Coronary artery (tissue), 2 donors: ENCODE results near the gene EXOC3.
A peak's percentile ranks its signal among the peaks of the same experiment; 100 is the strongest.
"Not testable (repeated sequence)": the region's sequence is repeated elsewhere in the genome, so short reads cannot be mapped to it uniquely, and the experiment has no call there.

ENCODE experiments used
- DNase-seq: peaks from one replicate; pipeline ENCODE4 v3.0.0-alpha.2; 2017; ENCODE audit warnings: low spot score
- H3K27ac ChIP-seq, 2 donors: fragments of 200-600 bp; sonication (generic); one replicate each; pipeline ENCODE4 v1.5.1; 2016 to 2019
- H3K4me3 ChIP-seq: fragments of 200-600 bp; sonication (generic); 2 replicates; pipeline ENCODE4 v1.5.1; 2016; ENCODE audit warnings: mild to moderate bottlenecking, moderate library complexity
- TF ChIP-seq, protein P1 (sequence below): fragments of 200-600 bp; sonication (generic); IDR thresholded peaks from one replicate; pipeline ENCODE4 v1.5.1; 2019; ENCODE audit warnings: antibody characterized with exemption

Gene EXOC3

DNA sequence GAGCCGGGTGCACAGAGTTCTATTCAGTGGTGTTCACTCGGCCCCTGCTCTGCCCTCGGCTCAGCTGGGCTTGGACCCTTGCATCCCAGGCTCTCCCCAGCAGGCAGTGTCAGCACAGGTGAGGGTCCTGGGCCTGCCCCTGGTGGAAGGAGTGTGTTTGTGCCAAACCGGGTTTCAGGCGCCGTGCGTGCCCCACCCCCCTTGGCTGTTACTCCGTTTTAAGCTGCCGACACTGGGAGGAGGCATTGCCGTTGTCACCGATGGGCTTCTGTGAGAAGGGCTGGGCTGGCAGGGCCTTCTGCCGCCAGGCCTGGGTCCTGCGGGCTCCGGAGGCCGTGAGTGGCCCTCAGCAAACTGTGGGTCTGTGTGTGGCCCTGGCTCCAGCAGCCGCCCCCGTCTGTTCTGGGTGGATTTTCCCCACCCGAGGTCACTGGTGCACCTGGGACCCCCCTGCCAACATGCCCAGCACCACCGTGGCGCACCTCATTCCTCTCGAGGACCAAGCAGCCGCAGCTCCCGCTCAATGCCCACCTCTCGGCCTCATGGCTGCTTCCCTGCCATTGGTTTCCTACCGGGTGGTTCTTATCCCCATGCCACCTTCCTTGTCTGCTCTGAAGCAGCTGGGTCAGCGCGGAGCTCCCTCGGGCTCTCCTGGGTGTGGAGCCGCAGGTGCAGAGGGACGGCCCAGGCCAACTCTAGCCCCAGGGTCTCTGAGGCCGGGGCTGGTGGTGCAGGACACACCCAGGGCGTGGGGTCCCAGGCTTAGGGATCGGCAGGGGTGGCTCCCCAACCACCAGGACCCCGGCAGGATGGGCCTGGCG, 44.3 kb upstream of the EXOC3 start:
- TF ChIP-seq, protein P1, sequence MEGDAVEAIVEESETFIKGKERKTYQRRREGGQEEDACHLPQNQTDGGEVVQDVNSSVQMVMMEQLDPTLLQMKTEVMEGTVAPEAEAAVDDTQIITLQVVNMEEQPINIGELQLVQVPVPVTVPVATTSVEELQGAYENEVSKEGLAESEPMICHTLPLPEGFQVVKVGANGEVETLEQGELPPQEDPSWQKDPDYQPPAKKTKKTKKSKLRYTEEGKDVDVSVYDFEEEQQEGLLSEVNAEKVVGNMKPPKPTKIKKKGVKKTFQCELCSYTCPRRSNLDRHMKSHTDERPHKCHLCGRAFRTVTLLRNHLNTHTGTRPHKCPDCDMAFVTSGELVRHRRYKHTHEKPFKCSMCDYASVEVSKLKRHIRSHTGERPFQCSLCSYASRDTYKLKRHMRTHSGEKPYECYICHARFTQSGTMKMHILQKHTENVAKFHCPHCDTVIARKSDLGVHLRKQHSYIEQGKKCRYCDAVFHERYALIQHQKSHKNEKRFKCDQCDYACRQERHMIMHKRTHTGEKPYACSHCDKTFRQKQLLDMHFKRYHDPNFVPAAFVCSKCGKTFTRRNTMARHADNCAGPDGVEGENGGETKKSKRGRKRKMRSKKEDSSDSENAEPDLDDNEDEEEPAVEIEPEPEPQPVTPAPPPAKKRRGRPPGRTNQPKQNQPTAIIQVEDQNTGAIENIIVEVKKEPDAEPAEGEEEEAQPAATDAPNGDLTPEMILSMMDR, result no peak
- no peak overlapping the region for H3K4me3 ChIP-seq
- DNase-seq, result peak; percentile 64
- no peak overlapping the region for H3K27ac ChIP-seq

DNA sequence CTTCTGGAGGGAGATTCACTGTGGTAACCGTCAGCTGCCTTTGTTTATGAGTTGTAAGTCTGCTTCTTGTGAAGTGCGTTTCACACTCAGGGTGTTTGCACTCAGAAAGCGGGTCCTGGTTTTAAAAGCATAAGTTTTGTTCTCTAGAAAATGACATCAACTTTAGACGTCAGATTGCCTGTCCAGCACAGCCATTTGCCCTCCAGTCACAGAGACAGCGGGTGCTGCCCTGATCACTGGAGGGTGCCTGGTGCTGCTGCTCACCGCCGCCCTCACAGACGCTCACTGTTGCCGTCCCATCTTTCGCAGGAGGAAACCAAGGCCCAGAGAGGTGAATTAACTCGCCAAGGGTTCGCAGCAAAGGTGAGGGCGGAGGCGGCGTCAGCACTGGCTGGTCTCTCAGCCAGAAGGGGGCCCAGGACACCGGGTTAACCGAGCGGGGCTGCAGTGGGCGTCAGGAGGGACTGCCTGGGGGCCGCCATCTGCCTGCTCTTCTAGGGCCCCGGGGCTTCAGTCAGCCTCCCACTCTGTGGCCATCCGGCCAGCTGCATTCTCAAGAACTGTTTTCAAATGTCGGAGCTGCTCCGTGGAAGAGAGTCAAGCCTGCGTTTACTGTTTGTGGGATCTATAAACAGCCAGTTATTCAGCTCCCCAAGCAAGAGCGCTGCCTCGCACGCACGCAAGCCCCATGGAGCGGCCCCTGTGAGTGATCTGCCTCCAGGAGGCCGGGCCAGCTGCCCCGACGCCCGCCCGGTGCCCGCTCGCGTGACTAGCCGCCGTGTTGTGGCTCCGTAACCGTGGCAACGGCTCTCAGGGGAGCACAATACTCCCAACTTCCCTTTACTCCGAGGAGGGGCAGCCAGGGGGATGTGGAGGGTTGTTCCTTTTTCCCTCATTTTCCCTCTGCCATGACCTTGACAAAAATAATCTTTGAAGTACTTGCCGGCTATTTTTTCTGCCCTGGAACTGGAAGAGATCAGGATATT, 43.4 kb upstream of the EXOC3 start:
- TF ChIP-seq, protein P1, result no peak
- peak overlapping the region; percentile 56 for H3K4me3 ChIP-seq
- DNase-seq, result peak; percentile 78
- peak overlapping the region in 1 of 2 donors; percentile 42 for H3K27ac ChIP-seq

DNA sequence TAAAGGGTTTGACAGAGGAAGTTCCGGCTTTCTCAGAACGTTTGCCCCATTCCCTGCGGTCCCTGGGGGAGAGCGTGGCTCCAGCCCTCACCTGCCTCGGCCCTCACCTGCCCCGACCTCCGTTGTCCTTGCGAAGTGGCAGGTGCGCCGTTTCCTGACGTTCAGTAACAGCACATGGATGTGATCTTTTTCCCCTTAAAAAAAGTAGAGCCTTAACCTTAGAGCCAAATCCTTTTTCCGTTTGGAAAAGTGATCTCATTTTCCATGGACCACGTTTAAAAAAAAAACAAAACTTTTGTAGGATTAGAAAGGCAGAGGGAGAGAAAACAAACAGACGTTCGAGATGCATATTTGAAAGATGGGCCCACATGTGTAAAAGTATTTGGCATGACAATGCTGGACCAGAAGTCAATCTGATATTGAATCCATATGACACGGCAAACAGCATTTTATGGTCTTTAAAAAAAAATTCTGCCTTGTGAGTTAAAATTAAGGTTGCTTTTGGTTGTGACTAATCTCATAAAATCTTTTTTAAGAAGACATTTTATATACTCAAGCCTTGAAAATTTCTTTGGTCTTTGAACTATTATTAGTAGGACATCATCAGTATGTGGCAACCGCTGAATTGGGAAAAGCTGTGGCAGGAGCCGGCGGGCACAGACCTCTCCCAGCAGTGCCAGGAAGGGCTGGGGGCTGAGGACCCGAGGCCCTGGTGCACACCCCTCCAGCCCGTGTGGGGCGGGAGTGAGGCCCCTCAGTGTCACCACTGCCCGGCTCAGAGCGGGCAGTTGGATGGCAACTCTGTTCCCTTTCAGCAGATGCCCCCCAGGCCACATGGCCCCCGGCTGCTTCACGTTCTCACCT, 42.5 kb upstream of the EXOC3 start:
- DNase-seq, result no peak
- H3K4me3 ChIP-seq, result peak overlapping the region; percentile 56
- H3K27ac ChIP-seq, result peak overlapping the region in 1 of 2 donors; percentile 23
- TF ChIP-seq, protein P1, result no peak

DNA sequence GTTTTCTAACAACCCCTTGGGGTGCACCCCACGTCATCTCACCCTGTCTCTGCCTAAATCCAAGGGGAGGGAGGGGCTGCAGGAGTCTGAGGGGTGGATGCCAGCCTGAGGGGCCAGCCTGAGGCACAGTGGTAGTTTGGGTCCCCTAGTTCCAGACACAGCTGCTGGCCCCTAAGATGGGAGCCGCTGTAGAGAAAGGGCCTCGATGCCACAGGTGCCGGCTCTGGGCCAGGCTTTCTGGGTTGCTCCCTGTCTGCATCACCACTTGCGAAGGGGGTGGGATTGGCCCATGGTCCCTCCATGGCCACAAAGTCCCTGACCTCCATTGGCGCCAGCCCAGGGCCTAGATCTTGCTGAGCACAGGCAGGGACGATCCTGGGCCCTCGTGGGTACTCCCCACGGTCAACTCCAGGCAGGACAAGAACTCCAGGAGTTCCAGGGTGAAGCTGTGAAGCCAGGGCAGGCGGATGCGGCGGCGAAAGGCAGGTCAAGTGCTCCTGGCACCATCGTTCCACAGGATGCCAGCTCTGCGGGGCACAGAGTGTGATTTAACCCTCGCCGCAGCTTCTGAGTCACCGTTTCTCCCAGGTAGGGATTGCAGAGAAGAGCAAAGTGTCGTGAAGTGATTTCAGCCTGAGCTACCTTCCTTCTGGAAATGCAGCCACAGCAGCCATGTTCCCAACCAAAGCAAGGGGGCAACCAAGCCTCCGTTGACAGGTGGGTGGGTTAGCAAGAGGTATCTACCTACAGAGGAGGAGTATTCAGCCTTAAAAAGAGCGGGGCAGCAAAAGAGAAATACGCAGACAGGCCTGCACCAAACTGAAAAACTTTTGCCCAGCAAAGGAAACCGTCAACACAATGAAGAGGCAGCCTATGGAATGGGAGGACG, 41.6 kb upstream of the EXOC3 start:
- DNase-seq, result peak; percentile 68

DNA sequence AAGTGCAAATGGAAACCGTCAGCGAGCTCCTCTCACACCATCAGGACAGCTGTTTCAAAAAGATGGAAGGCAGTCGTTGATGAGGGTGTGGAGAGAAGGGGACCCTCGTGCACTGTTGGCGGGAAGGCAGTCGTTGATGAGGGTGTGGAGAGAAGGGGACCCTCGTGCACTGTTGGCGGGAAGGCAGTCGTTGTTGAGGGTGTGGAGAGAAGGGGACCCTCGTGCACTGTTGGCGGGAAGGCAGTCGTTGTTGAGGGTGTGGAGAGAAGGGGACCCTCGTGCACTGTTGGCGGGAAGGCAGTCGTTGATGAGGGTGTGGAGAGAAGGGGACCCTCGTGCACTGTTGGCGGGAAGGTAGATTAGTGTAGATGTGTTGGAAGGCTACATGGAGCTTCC, 40.8 kb upstream of the EXOC3 start:
- DNase-seq, H3K4me3 ChIP-seq, H3K27ac ChIP-seq: not testable (repeated sequence)

More for the DNA sequence above, 41.6 kb upstream of the EXOC3 start:
- no peak overlapping the region for H3K27ac ChIP-seq
- TF ChIP-seq, protein P1, result no peak
- H3K4me3 ChIP-seq, result no peak overlapping the region

DNA sequence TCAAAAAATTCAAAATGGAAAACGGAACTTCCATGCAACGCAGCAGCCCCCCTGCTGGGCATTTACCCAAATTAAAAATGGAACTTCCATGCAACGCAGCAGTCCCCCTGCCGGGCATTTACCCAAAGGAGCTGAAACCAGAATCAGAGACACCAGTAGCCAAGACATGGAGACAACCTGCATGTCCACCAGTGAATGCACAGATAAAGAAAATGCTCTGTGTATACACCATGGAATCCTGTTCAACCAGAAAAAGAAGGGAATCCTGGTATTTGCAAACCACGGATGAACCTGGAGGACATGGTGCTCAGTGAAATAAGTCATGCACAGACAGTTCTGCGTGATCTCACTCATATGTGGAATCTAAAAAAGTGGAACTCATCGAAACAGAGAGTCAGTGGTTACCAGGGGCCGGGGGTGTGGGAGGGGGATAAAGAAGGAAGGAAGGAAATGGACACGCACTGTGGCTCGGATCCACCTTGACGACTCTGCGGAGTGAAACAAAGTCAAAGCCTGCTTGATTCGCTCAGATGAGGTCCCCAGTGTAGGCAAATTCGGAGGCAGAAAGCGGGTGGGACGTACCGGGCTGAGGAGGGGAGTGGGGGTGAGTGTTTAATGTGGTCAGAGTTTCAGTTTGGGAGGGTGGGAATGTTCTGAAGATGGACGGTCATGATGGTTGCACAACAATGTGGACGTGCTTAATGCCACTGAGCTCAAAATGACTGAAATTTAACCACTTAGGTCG, 40.2 kb upstream of the EXOC3 start:
- DNase-seq, result peak; percentile 53
- H3K27ac ChIP-seq, result no peak overlapping the region
- TF ChIP-seq, protein P1, result no peak
- H3K4me3 ChIP-seq, result no peak overlapping the region
